Suprapubic skin (tissue), 4 donors: ENCODE results near the gene TUBA3E. TPM values are rescaled to one million over a fixed set of nuclear protein-coding genes. Genes with fewer than 3 reads are reported as not detected.
"Not testable (repeated sequence)": the region's sequence is repeated elsewhere in the genome, so short reads cannot be mapped to it uniquely, and the experiment has no call there.

Source experiments
- DNase-seq, 2 donors: peaks; one replicate each; pipeline ENCODE4 v3.0.0-alpha.2; 2019; ENCODE audit warnings: low spot score in 2 of 2
- H3K27ac ChIP-seq: fragments of 200-600 bp; sonication (generic); one replicate; pipeline ENCODE4 v1.5.1; 2019
- H3K27me3 ChIP-seq: fragments of 200-600 bp; sonication (generic); one replicate; pipeline ENCODE4 v1.5.1; 2019
- H3K36me3 ChIP-seq: fragments of 200-600 bp; sonication (generic); one replicate; pipeline ENCODE4 v1.5.1; 2019
- H3K4me1 ChIP-seq: fragments of 200-600 bp; sonication (generic); one replicate; pipeline ENCODE4 v1.5.1; 2019
- H3K4me3 ChIP-seq: fragments of 200-600 bp; sonication (generic); one replicate; pipeline ENCODE4 v1.5.1; 2019; ENCODE audit warnings: mild to moderate bottlenecking
- H3K9me3 ChIP-seq: fragments of 200-600 bp; sonication (generic); one replicate; pipeline ENCODE4 v1.5.1; 2019
- CTCF ChIP-seq, 2 donors: fragments of 200-600 bp in 1 of 2; fragments of 450-650 bp in 1 of 2; sonication (generic) in 1 of 2; IDR thresholded peaks; one replicate each; pipeline ENCODE4 v1.5.1; 2016 to 2019; ENCODE audit warnings: antibody characterized with exemption in 2 of 2, mild to moderate bottlenecking in 1 of 2, moderate library complexity in 1 of 2
- EP300 ChIP-seq: sonication (generic); formaldehyde crosslinking; IDR thresholded peaks from one replicate; pipeline ENCODE4 v1.6.1; 2017; ENCODE audit warnings: antibody characterized with exemption
- POLR2AphosphoS5 ChIP-seq, 3 donors: sonication (generic); formaldehyde crosslinking; IDR thresholded peaks; one replicate each; pipeline ENCODE4 v1.6.1; 2017; ENCODE audit warnings: antibody characterized with exemption in 3 of 3
- WGBS: methylation state at CpG from one replicate; pipeline ENCODE4 v1.1.5; 2018; 5-methylcytosine and 5-hydroxymethylcytosine counted together
- total RNA-seq, 4 donors: library from RNA; depleted of rRNA; stranded (reverse); fragments of >200 nt; gene quantifications; one replicate each; pipeline ENCODE4 v1.1.0, GENCODE V29; 2016

Gene TUBA3E
- total RNA-seq, 4 donors from 2014 or later = not detected

GRCh38 chr2:130152816-130153595 lies 45.2 kb downstream of the TUBA3E start:
- Histone ChIP-seq H3K4me3 (no peak overlapping the region), H3K27me3 (no peaks in the 10 kb centered on the region), H3K27ac (no peak overlapping the region), H3K36me3 (peaks cover 56% of the 10 kb centered on the region), H3K4me1 (no peaks in the 10 kb centered on the region), H3K9me3 (no peaks in the 10 kb centered on the region)
- peak in 1 of 2 donors; percentile 35 for DNase-seq
- no peak for TF ChIP-seq EP300
- WGBS = 86% methylated on average over 5 of the region's 25 CpGs

GRCh38 chr2:130152136-130152815 lies 46.0 kb downstream of the TUBA3E start:
- DNase-seq = peak in 1 of 2 donors; percentile 44
- not testable (repeated sequence) for H3K27me3 ChIP-seq, H3K27ac ChIP-seq, H3K4me1 ChIP-seq, H3K9me3 ChIP-seq, H3K4me3 ChIP-seq
- WGBS = 94% methylated on average over 14 of the region's 27 CpGs
- H3K36me3 ChIP-seq = peaks cover 49% of the 10 kb centered on the region

- DNase-seq = peak in 1 of 2 donors; percentile 6
- H3K9me3 ChIP-seq, H3K4me3 ChIP-seq, H3K27me3 ChIP-seq, H3K27ac ChIP-seq, H3K4me1 ChIP-seq: not testable (repeated sequence)
- peaks cover 43% of the 10 kb centered on the region for H3K36me3 ChIP-seq
- 80% methylated on average over 4 of the region's 5 CpGs for WGBS
Observed at GRCh38 chr2:130151145-130151512, 47.1 kb downstream of the TUBA3E start.

DNA sequence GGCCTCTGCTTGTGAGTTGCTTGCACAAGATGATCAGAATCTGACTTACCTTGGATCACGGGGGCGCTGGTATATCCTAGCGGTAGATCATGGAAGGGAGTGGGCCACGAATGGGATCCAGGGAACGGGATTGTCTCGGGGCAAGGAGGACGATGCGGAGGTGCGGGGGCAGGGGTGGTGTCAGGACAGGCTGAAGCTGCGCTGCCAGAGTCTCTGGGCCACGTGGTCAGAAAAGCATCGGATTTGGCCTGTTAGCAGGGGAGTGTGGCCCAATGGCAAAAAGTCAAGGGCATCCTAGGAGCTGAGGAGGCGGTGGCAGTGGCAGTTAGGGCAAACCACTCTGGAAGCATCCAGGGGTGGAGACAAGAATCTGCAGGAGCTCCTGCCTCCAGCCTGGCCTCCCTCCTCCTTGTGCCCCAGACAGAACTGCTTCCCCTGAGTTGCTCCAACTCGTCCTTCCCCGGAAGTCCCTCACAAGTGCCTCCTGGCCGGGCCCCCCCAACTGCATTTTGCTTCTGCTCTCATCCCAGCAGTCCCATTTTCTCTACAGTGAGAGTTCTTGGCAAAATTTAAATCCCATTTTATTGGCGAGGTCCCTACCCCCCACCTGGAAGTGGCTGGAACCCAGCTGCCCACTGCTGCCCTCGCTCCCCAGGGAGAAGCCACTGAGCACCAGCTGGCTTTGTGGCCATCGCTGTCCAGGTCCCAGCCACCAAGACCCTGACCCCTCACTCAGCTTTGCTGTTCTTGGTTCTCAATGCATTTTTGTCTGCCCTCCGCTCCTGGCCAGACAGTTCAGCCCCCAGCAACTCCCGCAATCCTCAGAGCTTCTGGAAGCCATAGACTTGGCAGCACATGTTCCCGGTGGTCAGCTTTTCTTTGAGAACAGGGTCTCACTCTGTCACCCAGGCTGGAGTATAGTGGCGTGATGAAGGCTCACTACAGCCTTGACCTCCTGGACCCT lies 47.8 kb downstream of the TUBA3E start:
- peak; percentile 47 to 71 for DNase-seq
- 89% methylated on average over 23 of the region's 23 CpGs for WGBS
- no peaks in the 10 kb centered on the region for H3K9me3 ChIP-seq
- H3K27me3 ChIP-seq = no peaks in the 10 kb centered on the region
- TF ChIP-seq CTCF (IDR thresholded peaks at IDR 0.05) = no peak
- no peak for TF ChIP-seq EP300
- no peak for TF ChIP-seq POLR2AphosphoS5 (IDR thresholded peaks at IDR 0.05)
- no peaks in the 10 kb centered on the region for H3K4me1 ChIP-seq
- H3K27ac ChIP-seq = no peak overlapping the region
- no peak overlapping the region for H3K4me3 ChIP-seq
- H3K36me3 ChIP-seq = peaks cover 36% of the 10 kb centered on the region

DNA sequence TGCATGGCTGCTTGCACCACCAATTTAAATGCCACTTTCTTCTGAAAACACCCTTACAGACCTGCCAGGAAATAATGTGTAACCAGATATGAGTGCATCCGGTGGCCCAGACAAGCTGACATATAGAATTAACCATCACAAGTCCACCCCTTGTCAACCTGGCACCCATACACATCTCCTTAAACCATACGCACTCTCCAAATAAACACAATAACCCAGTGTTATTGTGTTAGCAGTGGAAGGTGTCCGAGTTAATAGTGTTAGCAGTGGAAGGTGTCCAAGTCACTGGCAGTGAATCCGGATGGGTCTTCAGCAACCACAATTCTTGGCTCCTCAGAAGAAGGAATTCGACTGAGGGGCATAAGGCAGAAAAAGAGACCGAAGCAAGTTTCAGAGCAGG lies 49.7 kb downstream of the TUBA3E start:
- H3K9me3 ChIP-seq, H3K4me3 ChIP-seq, H3K27me3 ChIP-seq, DNase-seq, H3K27ac ChIP-seq: not testable (repeated sequence)
- peaks cover 17% of the 10 kb centered on the region for H3K36me3 ChIP-seq
- 73% methylated on average over 6 of the region's 6 CpGs for WGBS
- peaks cover 14% of the 10 kb centered on the region for H3K4me1 ChIP-seq

- H3K36me3 ChIP-seq, H3K9me3 ChIP-seq, H3K27ac ChIP-seq, H3K27me3 ChIP-seq: not testable (repeated sequence)
- DNase-seq = peak in 1 of 2 donors; percentile 74
- Histone ChIP-seq H3K4me3 (peak within 1 kb of the TSS; percentile 44), H3K4me1 (peaks cover 14% of the 10 kb centered on the region)
- WGBS = 32% methylated on average over 10 of the region's 30 CpGs
Observed at GRCh38 chr2:130145006-130145414, 53.2 kb downstream of the TUBA3E start, which contains the start of gene CCDC74B. Gene CCDC74B, minus strand, starts transcription at chr2:130145112. Its CDS starts 116 bp downstream, at chr2:130144996.

GRCh38 chr2:130143266-130144039 lies 54.8 kb downstream of the TUBA3E start:
- not testable (repeated sequence) for H3K27me3 ChIP-seq, H3K36me3 ChIP-seq, H3K9me3 ChIP-seq, H3K27ac ChIP-seq
- 66% methylated on average over 8 of the region's 28 CpGs for WGBS
- peaks cover 14% of the 10 kb centered on the region for H3K4me1 ChIP-seq
- peak in 1 of 2 donors; percentile 70 for DNase-seq
- H3K4me3 ChIP-seq = peak overlapping the region; percentile 44

DNA sequence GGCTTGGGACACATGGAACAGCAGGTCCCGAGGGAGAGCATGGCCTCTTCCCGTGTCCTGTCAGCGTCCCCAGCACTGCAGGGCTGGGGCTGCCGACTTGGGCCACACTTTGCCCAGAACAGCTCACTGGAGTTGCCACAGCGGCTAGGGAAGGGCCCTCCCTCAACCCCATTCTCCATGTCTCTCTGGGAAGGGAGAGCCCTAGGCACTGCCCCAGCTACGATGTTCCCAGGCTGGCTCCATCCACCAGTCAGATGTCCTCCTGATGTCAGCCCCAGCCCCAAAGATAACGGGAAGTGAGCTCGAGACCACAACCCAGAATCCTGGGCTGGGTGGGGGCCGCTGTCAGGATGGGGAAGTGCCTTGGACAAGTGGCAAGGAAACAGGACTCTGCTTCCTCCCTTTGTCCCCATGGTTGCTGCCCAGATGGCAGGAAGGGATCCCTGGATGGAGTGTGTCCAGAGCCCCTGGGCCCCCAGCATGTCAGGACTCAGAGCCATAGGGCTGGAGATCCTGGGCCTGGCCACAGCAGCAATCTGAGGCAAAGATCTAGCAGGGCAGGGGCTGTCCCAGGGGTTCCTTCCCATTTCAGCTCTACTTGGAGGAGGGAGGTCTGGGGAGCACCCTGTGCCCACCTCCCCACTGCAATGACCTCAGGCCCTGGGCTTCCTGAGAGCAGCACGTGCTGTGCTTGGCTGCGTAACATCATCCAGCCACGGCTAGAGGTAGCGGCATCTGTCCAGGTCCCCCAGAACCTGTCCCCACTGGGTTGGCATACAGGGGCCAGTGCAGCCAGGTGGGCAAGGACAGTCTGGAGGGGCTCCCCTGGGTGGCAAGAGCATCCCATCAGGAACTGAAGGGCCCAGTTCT lies 55.6 kb downstream of the TUBA3E start:
- not testable (repeated sequence) for H3K36me3 ChIP-seq, H3K27ac ChIP-seq, H3K27me3 ChIP-seq, H3K4me3 ChIP-seq, H3K9me3 ChIP-seq
- WGBS = no CpG with 5 or more reads among the region's 13 CpGs
- H3K4me1 ChIP-seq = peaks cover 14% of the 10 kb centered on the region
- peak in 1 of 2 donors; percentile 69 for DNase-seq
